IMR-90 (cell line): ENCODE results near the gene NRCAM. TPM values are rescaled to one million over a fixed set of nuclear protein-coding genes. Genes with fewer than 3 reads are reported as not detected.

Experiments
- ATAC-seq: fragments of 200-7000 bp; cut with Tn5 transposase; 2 replicates; pipeline ENCODE4 v1.9.1; 2020; ENCODE audit warnings: low read depth, mild to moderate bottlenecking, moderate library complexity
- BruUV-seq: library from RNA; stranded (reverse); fragments of 400-500 nt; replicated peaks from 2 replicates; lab custom pipeline; 2021; lab: Mats Ljungman, UMichigan
- CTCF ChIA-PET: fragments of 300-600 bp; formaldehyde crosslinking; extraction: SDS; loops from one replicate; lab custom pipeline; 2021; ENCODE audit warnings: antibody characterized with exemption; lab: Yijun Ruan, JAX
- POLR2A ChIA-PET: fragments of 300-600 bp; sonication (Branson Sonifier 250); formaldehyde crosslinking; loops from one replicate; lab custom pipeline; 2022; ENCODE audit warnings: antibody characterized with exemption; ENCODE audit not compliant: unreplicated experiment; lab: Charles Lee
- DNase-seq: peaks from one replicate; pipeline ENCODE4 v3.0.0; 2013
- H2AFZ ChIP-seq: replicated peaks from 2 replicates; pipeline ENCODE3; 2013; ENCODE audit warnings: low read length, mild to moderate bottlenecking; ENCODE audit not compliant: poor library complexity
- H2AK5ac ChIP-seq: 2 replicates; pipeline ENCODE4 v1.6.1; 2013; ENCODE audit warnings: low read depth, low read length, inconsistent platforms
- H2AK9ac ChIP-seq: replicated peaks from 2 replicates; pipeline ENCODE3; 2013; ENCODE audit warnings: mild to moderate bottlenecking, low read depth, low read length, moderate library complexity; ENCODE audit not compliant: poor library complexity
- H2BK120ac ChIP-seq: 2 replicates; pipeline ENCODE4 v1.6.1; 2013; ENCODE audit warnings: low read depth, low read length, inconsistent platforms
- H2BK15ac ChIP-seq: 3 replicates; pipeline ENCODE4 v1.6.1; 2013; ENCODE audit warnings: low read depth, low read length, inconsistent platforms
- H2BK20ac ChIP-seq: 2 replicates; pipeline ENCODE4 v1.6.1; 2013; ENCODE audit warnings: low read depth, mild to moderate bottlenecking, inconsistent platforms, low read length, moderate library complexity
- H2BK5ac ChIP-seq: 2 replicates; pipeline ENCODE4 v1.6.1; 2013; ENCODE audit warnings: mild to moderate bottlenecking, low read depth, low read length, inconsistent platforms; ENCODE audit not compliant: poor library complexity, severe bottlenecking
- H3K14ac ChIP-seq: replicated peaks from 2 replicates; pipeline ENCODE4 v1.6.1; 2013; ENCODE audit warnings: low read depth, low read length, inconsistent platforms
- H3K18ac ChIP-seq: 2 replicates; pipeline ENCODE4 v1.6.1; 2013; ENCODE audit warnings: low read depth, low read length, control low read depth
- H3K23ac ChIP-seq: 2 replicates; pipeline ENCODE4 v1.6.1; 2013; ENCODE audit warnings: low read depth, low read length, inconsistent platforms
- H3K27ac ChIP-seq: 2 replicates; pipeline ENCODE4 v1.5.1; 2013; ENCODE audit warnings: mild to moderate bottlenecking, control low read depth, low read length; ENCODE audit not compliant: insufficient read depth
- H3K27me3 ChIP-seq: 2 replicates; pipeline ENCODE4 v1.6.1; 2013; ENCODE audit warnings: low read length; ENCODE audit not compliant: control insufficient read depth, insufficient read depth
- H3K36me3 ChIP-seq: 2 replicates; pipeline ENCODE4 v1.6.1; 2013; ENCODE audit warnings: low read length, mixed read lengths; ENCODE audit not compliant: control insufficient read depth, insufficient read depth
- H3K4ac ChIP-seq: 2 replicates; pipeline ENCODE4 v1.6.1; 2013; ENCODE audit warnings: low read depth, low read length, inconsistent platforms
- H3K4me1 ChIP-seq: 2 replicates; pipeline ENCODE4 v1.6.1; 2013; ENCODE audit warnings: low read length, mixed read lengths; ENCODE audit not compliant: control insufficient read depth, insufficient read depth
- H3K4me2 ChIP-seq: 2 replicates; pipeline ENCODE4 v1.6.1; 2013; ENCODE audit warnings: low read depth, mild to moderate bottlenecking, control low read depth, low read length, moderate library complexity
- H3K4me3 ChIP-seq: 2 replicates; pipeline ENCODE4 v1.5.1; 2013; ENCODE audit warnings: low read depth, mild to moderate bottlenecking, control low read depth, low read length, moderate library complexity; ENCODE audit not compliant: insufficient read depth
- H3K56ac ChIP-seq: 2 replicates; pipeline ENCODE4 v1.6.1; 2013; ENCODE audit warnings: low read length, inconsistent platforms; ENCODE audit not compliant: insufficient read depth; ENCODE audit errors: extremely low read depth
- H3K79me1 ChIP-seq, 2 experiments: 2 replicates each; pipeline ENCODE4 v1.6.1; 2013; ENCODE audit warnings: low read length in 2 of 2, inconsistent platforms in 1 of 2, low read depth in 1 of 2
- H3K9ac ChIP-seq: 2 replicates; pipeline ENCODE4 v1.6.1; 2013; ENCODE audit warnings: low read depth, low read length, control low read depth
- H3K9me1 ChIP-seq: 2 replicates; pipeline ENCODE4 v1.6.1; 2013; ENCODE audit warnings: low read length, inconsistent platforms; ENCODE audit not compliant: insufficient read depth
- H3K9me3 ChIP-seq: 2 replicates; pipeline ENCODE4 v1.6.1; 2013; ENCODE audit warnings: low read length; ENCODE audit not compliant: control insufficient read depth, insufficient read depth
- H4K20me1 ChIP-seq: 2 replicates; pipeline ENCODE4 v1.6.1; 2013; ENCODE audit warnings: low read length, inconsistent platforms; ENCODE audit not compliant: insufficient read depth
- H4K5ac ChIP-seq: 2 replicates; pipeline ENCODE4 v1.6.1; 2013; ENCODE audit warnings: mild to moderate bottlenecking, low read depth, low read length, control low read depth
- H4K8ac ChIP-seq, 2 experiments: 2 replicates each; pipeline ENCODE4 v1.6.1; 2013; ENCODE audit warnings: low read depth in 2 of 2, low read length in 2 of 2, control low read depth in 1 of 2, inconsistent platforms in 1 of 2
- H4K91ac ChIP-seq: 2 replicates; pipeline ENCODE4 v1.6.1; 2013; ENCODE audit warnings: low read depth, low read length, inconsistent platforms; ENCODE audit not compliant: insufficient read depth
- CEBPB ChIP-seq: IDR thresholded peaks from 2 replicates; pipeline ENCODE4 v1.6.1; 2012; ENCODE audit warnings: low read depth, low read length, improper control_type of control experiment
- CHD1 ChIP-seq: IDR thresholded peaks from 2 replicates; pipeline ENCODE4 v1.6.1; 2012; ENCODE audit warnings: low read depth, low read length, improper control_type of control experiment
- FOS ChIP-seq: fragments of 150-350 bp; IDR thresholded peaks from 2 replicates; pipeline ENCODE4 v1.6.1; 2016; ENCODE audit warnings: low read depth, low read length
- MAFK ChIP-seq: IDR thresholded peaks from 2 replicates; pipeline ENCODE4 v1.6.1; 2012; ENCODE audit warnings: low read depth, low read length, improper control_type of control experiment
- NFE2L2 ChIP-seq: fragments of 150-350 bp; IDR thresholded peaks from 2 replicates; pipeline ENCODE4 v1.6.1; 2016; ENCODE audit warnings: low read depth, mild to moderate bottlenecking, low read length
- POLR2A ChIP-seq: IDR thresholded peaks from 2 replicates; pipeline ENCODE4 v1.6.1; 2012; ENCODE audit warnings: mild to moderate bottlenecking, low read depth, low read length
- RCOR1 ChIP-seq: IDR thresholded peaks from 2 replicates; pipeline ENCODE4 v1.6.1; 2012; ENCODE audit warnings: mild to moderate bottlenecking, low read length, improper control_type of control experiment; ENCODE audit not compliant: insufficient replicate concordance
- RFX5 ChIP-seq: IDR thresholded peaks from 2 replicates; pipeline ENCODE4 v1.8.0; 2012; ENCODE audit warnings: low read depth, mild to moderate bottlenecking, low read length, moderate library complexity
- WGBS, 2 experiments: methylation state at CpG; one replicate each; pipeline versions ENCODE4 v1.1.5 to v1.1.7; 2013; ENCODE audit warnings: missing lambda C conversion rate in 2 of 2; ENCODE audit not compliant: insufficient read length in 1 of 2; ENCODE audit errors: extremely low coverage in 2 of 2; 5-methylcytosine and 5-hydroxymethylcytosine counted together
- dilution Hi-C: fragments of 300-500 bp; cut with HindIII; formaldehyde crosslinking; loops from one replicate; pipeline ENCODE4 v1.14.3; 2018; ENCODE audit warnings: low sequenced_read_pairs; ENCODE audit not compliant: unreplicated experiment
- in situ Hi-C: fragments of 300-500 bp; cut with MboI; formaldehyde crosslinking; loops from 3 replicates; pipeline ENCODE4 v1.14.3; 2019; ENCODE audit warnings: low sequenced_read_pairs, inconsistent platforms, mixed read lengths
- intact Hi-C: fragments of 100-400 bp; cut with micrococcal nuclease; formaldehyde crosslinking; loops from 2 replicates; pipeline ENCODE4 v1.10.0; 2022
- polyA plus RNA-seq, 3 experiments: library from polyadenylated mRNA; depleted of rRNA; stranded (reverse); fragments of >200 nt; gene quantifications; 2 replicates each; pipeline ENCODE4 v1.2.3, GENCODE V29; 2012; ENCODE audit warnings: low replicate concordance in 1 of 3
- total RNA-seq: library from RNA; depleted of rRNA; stranded (reverse); fragments of >200 nt; gene quantifications from 2 replicates; pipeline ENCODE4 v1.2.3, GENCODE V29; 2012
- TF ChIP-seq, protein P1 (sequence below): conservative IDR thresholded peaks from 2 replicates; pipeline ENCODE4 v1.5.1; 2012; ENCODE audit warnings: mild to moderate bottlenecking, low read depth, low read length, improper control_type of control experiment
- TF ChIP-seq, protein P2 (sequence below): fragments of 150-350 bp; IDR thresholded peaks from 2 replicates; pipeline ENCODE4 v1.6.1; 2017; ENCODE audit warnings: mild to moderate bottlenecking, antibody characterized with exemption, low read length, low read depth
- TF ChIP-seq, protein P3 (sequence below): fragments of 150-350 bp; IDR thresholded peaks from 2 replicates; pipeline ENCODE4 v1.6.1; 2016; ENCODE audit warnings: low read depth, mild to moderate bottlenecking, low read length, moderate library complexity, borderline replicate concordance

NRCAM gene
- total and polyA plus RNA-seq, 2 of the 4 experiments (the other 2 are of a cell fraction) = 0.46 to 1.1 TPM

DNA sequence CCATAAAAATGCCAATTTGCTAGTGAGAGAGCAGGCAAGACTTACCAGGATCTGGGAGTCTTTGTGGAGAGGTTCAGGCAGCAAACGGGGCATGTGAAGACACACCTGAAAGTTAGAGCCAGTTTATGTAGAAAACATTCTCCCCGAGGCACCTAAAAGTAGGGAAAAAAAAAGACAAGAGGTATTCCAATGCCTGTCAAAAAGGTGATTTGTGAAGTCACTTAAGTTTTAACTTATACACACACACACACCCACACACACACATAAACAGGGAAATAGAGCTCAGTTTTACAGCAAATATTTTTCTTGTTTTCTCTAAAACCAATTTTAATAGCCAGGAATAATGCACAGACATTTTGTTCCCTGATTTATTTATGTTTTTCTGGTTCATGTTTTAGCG, 326.0 kb downstream of the NRCAM start, which contains the start of gene LAMB4:
LAMB4 (minus strand) TSS at position 101 of the 400 bp plus-strand sequence. CDS start 7,197 bp downstream, outside the sequence.
- Histone ChIP-seq H3K9me3 (no peaks in the 10 kb centered on the region), H3K4me1 (peaks cover 4% of the 10 kb centered on the region; the same call in 1 of the 2 replicates), H2AK5ac (peak within 1 kb of the TSS; percentile 31; the same call in 1 of the 2 replicates), H4K5ac (no peak within 1 kb of the TSS), H2AFZ (no peak within 1 kb of the TSS), H3K27me3 (no peaks in the 10 kb centered on the region), H2BK20ac (no peak within 1 kb of the TSS), H4K20me1 (no peaks in the 10 kb centered on the region), H2BK5ac (no peak within 1 kb of the TSS), H3K18ac (no peak within 1 kb of the TSS; the same call in 1 of the 2 replicates), H3K9me1 (no peaks in the 10 kb centered on the region; the same call in 1 of the 2 replicates), H2BK120ac (peak within 1 kb of the TSS; percentile 65), H3K23ac (no peak within 1 kb of the TSS), H3K4ac (peak within 1 kb of the TSS; percentile 21; the same call in 1 of the 2 replicates), H4K91ac (peak within 1 kb of the TSS; percentile 50; the same call in 1 of the 2 replicates), H3K4me3 (no peak within 1 kb of the TSS), H2AK9ac (no peak within 1 kb of the TSS), H3K56ac (no peak within 1 kb of the TSS), H3K79me1 (no peaks in the 10 kb centered on the region), H2BK15ac (no peak within 1 kb of the TSS), H3K9ac (no peak within 1 kb of the TSS), H4K8ac (peak within 1 kb of the TSS in 1 of 2 experiments; percentile 63; a peak in 1 of 4 replicates), H3K4me2 (no peak within 1 kb of the TSS), H3K36me3 (no peaks in the 10 kb centered on the region), H3K27ac (peak within 1 kb of the TSS; percentile 42; the same call in 1 of the 2 replicates), H3K14ac (peak within 1 kb of the TSS; percentile 67; the same call in 1 of the 2 replicates)
- TF ChIP-seq CEBPB (no peak), FOS (no peak), CHD1 (no peak), RCOR1 (no peak), POLR2A (no peak), NFE2L2 (no peak), RFX5 (no peak), MAFK (no peak)
- TF ChIP-seq, protein P1, sequence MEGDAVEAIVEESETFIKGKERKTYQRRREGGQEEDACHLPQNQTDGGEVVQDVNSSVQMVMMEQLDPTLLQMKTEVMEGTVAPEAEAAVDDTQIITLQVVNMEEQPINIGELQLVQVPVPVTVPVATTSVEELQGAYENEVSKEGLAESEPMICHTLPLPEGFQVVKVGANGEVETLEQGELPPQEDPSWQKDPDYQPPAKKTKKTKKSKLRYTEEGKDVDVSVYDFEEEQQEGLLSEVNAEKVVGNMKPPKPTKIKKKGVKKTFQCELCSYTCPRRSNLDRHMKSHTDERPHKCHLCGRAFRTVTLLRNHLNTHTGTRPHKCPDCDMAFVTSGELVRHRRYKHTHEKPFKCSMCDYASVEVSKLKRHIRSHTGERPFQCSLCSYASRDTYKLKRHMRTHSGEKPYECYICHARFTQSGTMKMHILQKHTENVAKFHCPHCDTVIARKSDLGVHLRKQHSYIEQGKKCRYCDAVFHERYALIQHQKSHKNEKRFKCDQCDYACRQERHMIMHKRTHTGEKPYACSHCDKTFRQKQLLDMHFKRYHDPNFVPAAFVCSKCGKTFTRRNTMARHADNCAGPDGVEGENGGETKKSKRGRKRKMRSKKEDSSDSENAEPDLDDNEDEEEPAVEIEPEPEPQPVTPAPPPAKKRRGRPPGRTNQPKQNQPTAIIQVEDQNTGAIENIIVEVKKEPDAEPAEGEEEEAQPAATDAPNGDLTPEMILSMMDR = no peak
- TF ChIP-seq, protein P2, sequence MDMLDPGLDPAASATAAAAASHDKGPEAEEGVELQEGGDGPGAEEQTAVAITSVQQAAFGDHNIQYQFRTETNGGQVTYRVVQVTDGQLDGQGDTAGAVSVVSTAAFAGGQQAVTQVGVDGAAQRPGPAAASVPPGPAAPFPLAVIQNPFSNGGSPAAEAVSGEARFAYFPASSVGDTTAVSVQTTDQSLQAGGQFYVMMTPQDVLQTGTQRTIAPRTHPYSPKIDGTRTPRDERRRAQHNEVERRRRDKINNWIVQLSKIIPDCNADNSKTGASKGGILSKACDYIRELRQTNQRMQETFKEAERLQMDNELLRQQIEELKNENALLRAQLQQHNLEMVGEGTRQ = no peak
- TF ChIP-seq, protein P3, sequence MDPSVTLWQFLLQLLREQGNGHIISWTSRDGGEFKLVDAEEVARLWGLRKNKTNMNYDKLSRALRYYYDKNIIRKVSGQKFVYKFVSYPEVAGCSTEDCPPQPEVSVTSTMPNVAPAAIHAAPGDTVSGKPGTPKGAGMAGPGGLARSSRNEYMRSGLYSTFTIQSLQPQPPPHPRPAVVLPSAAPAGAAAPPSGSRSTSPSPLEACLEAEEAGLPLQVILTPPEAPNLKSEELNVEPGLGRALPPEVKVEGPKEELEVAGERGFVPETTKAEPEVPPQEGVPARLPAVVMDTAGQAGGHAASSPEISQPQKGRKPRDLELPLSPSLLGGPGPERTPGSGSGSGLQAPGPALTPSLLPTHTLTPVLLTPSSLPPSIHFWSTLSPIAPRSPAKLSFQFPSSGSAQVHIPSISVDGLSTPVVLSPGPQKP = no peak
- DNase-seq (no peak), ATAC-seq (no peak)
- ChIA-PET POLR2A (interaction anchor here (0.7 kb wide), 1 partner anchor 171 kb away, joined by 3 read pairs; no protein-coding TSS in a partner anchor), CTCF (interaction anchor here (1.3 kb wide), 1 partner anchor 12 kb away, joined by 4 read pairs; no protein-coding TSS in a partner anchor)
- no CpG with 5 or more reads among the region's 3 CpGs for WGBS, 2 experiments
- dilution Hi-C loops = loop anchor here (25.0 kb wide), 1 partner anchor 118 kb away; the partner anchor contains the start of gene LAMB1
- no TSS peak for BruUV-seq
- in situ Hi-C loops = loop anchor here (25.0 kb wide), 1 partner anchor 393 kb away; the partner anchor contains the start of gene CBLL1
- intact Hi-C loops = loop anchor here (5.0 kb wide), 1 partner anchor 118 kb away; no protein-coding TSS in a partner anchor
